Measurements from ENCODE around the gene TTC23.
"Not testable (repeated sequence)": the region's sequence is repeated elsewhere in the genome, so short reads cannot be mapped to it uniquely, and the experiment has no call there.

Gene TTC23

DNA sequence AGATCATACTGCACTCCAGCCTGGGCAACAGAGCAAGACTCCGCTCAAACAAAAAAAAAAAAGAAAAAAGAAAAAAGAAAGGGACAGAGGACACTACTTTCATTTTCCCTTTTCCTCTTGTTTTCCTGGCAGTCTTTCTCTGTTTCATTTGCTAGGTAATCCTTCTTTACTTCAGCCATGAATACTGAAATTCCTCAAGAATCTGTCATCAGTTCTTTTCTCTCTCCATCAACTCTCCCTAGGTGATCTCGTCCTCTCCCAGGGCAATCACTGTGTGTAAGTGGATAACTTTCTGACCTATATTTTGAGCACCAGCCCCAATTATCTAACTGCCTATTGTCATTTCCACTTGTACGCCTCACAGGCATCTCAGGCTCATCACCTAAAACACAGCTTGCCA, 51.5 kb downstream of the TTC23 start:
- no peak for DNase-seq (ENCODE audit: low spot score in 2 of 2)

DNA sequence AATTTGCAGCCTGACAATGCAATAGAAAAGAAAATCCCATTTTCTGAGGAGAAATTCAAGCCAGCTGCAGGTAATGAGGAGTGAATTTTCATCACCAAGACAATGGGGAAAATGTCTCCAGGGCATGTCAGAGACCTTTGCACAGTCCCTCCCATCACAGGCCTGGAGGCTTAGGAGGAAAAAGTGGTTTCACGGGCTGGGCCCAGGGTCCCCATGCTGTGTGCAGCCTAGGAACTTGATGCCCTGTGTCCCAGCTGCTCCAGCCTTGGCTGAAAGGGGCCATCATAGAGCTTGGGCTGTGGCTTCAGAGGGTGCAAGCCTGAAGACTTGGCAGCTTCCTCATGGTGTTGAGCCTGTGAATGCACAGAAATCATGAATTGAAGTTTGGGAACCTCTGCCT, 57.2 kb downstream of the TTC23 start:
- not testable (repeated sequence) for H3K4me3 Mint-ChIP-seq; H3K27me3 Mint-ChIP-seq; DNase-seq (ENCODE audit: low spot score in 2 of 2); H3K36me3 Mint-ChIP-seq; H3K4me1 Mint-ChIP-seq; H3K9me3 Mint-ChIP-seq; ATAC-seq (ENCODE audit: low read depth); H3K27ac Mint-ChIP-seq

More for the DNA sequence above, 51.5 kb downstream of the TTC23 start:
- Mint-ChIP-seq H3K9me3 (peaks cover 1% of the 10 kb centered on the region), H3K4me1 (no peaks in the 10 kb centered on the region), H3K4me3 (no peak overlapping the region), H3K27ac (no peak overlapping the region), H3K27me3 (peaks cover 3% of the 10 kb centered on the region), H3K36me3 (no peaks in the 10 kb centered on the region)
- no peak for ATAC-seq (ENCODE audit: low read depth)

DNA sequence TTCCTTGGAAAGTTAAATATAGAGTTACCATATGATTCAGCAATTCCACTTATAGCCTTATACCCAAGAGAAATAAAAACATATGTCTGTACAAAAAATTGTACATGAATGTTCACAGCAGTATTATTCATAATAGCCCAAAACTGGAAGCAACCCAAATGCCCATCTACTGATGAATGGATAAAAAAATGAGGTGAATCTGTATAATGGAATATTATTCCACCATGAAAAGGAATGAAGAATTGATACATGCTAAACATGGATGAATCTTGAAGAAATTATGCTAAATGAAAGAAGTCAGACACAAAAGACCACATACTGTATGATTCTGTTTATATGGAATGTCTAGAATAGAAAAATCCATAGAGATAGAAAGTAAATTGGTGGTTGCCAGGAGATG, 61.4 kb downstream of the TTC23 start:
- H3K4me3 Mint-ChIP-seq = no peak overlapping the region

DNA sequence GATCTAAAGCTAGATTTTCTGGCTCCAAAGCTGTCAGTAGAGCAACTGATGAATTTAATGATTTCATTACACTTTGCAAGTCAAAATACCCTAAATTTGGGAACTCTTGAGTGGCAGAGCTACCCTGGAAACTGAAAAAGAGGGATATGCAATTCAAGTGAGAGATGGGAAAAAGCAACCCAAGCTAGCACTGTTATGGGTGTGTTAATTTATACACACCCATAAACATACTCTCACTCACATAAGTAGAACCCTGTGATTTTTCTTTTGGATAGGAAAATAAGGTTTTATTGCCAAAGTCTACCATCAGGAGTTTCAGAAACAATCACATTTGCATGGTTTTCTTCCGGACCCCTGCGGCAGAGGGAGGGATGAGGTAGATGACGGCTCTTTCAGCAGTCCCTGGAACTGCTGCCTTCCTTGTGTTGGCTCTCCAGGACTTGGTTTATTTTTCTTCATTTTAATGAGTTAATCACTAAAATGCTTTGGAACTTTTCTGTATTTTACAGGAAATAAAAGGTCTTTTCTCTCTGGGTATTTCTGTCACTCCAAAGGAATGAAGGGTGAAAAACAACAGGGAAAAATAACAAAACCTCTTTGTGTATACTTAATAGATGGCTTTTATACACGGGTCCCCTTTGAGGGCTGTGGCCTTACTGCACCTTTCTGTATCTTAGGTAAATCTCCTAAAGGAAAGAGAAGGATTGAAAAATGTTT, 63.8 kb downstream of the TTC23 start:
- Mint-ChIP-seq H3K4me3 (no peak overlapping the region), H3K27me3 (peaks cover 1% of the 10 kb centered on the region), H3K4me1 (no peaks in the 10 kb centered on the region), H3K9me3 (no peaks in the 10 kb centered on the region), H3K36me3 (no peaks in the 10 kb centered on the region), H3K27ac (no peak overlapping the region)
- ATAC-seq (ENCODE audit: low read depth) (no peak), DNase-seq (ENCODE audit: low spot score in 2 of 2) (no peak)

More for the DNA sequence above, 61.4 kb downstream of the TTC23 start:
- ATAC-seq (ENCODE audit: low read depth) (no peak), DNase-seq (ENCODE audit: low spot score in 2 of 2) (no peak)
- Mint-ChIP-seq H3K27me3 (no peaks in the 10 kb centered on the region), H3K27ac (no peak overlapping the region), H3K4me1 (no peaks in the 10 kb centered on the region), H3K9me3 (peaks cover 5% of the 10 kb centered on the region), H3K36me3 (peaks cover 5% of the 10 kb centered on the region)

DNA sequence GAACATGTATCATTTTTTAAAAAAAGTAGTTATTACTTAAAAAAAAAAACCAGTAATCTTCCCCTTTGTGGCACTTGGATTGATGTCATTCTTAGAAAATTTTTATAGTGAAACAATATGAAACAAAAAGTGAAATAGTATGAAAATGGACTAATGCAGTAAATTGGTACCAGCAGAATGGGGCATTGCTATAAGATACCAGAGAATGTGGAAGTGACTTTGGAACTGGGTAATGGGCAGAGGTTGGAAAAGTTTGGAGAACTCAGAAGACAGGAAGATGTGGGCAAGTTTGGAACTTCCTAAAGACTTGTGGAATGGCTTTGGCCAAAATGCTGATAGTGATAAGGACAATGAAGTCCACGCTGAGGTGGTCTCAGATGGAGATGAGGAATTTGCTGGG, 66.6 kb downstream of the TTC23 start:
- Mint-ChIP-seq H3K4me3 (no peak overlapping the region), H3K9me3 (no peaks in the 10 kb centered on the region), H3K27ac (no peak overlapping the region), H3K27me3 (peaks cover 1% of the 10 kb centered on the region), H3K4me1 (no peaks in the 10 kb centered on the region), H3K36me3 (no peaks in the 10 kb centered on the region)
- DNase-seq (ENCODE audit: low spot score in 2 of 2) = no peak
- ATAC-seq (ENCODE audit: low read depth) = no peak

DNA sequence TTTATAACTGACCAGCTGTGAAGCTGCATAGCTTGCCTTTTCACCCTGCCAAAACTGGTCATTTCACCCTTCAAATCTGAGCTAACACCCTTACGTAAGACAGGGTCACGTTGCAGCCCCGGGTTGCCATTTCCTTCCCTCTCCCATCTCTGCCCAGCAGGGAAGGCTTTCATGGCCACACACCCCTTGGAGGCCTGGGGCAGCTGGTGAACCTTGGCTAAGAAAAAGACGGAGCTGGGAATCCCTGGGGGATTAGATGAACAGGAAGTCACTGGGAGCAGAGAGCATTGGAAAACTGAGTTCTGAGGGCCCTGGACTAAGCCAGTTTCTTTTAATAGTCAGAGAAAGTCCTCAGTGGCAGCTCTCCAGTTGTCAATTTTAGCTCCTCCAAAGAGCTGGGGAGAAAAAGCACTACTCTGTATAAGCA, 67.8 kb downstream of the TTC23 start:
- DNase-seq (ENCODE audit: low spot score in 2 of 2) = no peak
- no peak overlapping the region for H3K27ac Mint-ChIP-seq
- H3K9me3 Mint-ChIP-seq = no peaks in the 10 kb centered on the region
- H3K4me1 Mint-ChIP-seq = no peaks in the 10 kb centered on the region
- ATAC-seq (ENCODE audit: low read depth) = no peak
- no peak overlapping the region for H3K4me3 Mint-ChIP-seq
- H3K27me3 Mint-ChIP-seq = peaks cover 1% of the 10 kb centered on the region
- no peaks in the 10 kb centered on the region for H3K36me3 Mint-ChIP-seq

DNA sequence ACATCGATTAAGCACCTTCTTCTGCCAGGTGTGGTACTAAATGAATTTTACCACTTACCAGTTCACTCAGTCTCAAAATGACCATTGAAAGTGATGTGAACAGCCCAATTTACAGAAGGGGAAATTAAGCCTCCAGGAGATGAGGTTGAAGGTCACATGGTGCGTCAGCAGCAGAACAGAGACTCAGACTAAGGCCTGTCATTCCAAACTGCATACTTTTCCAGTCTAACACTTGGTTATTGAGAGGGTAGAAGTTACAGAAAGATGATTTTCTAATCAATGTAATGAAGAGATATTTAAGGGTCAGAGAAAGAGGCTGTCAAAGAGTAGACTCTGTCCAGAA, 68.4 kb downstream of the TTC23 start:
- H3K4me3 Mint-ChIP-seq = no peak overlapping the region
- H3K27me3 Mint-ChIP-seq = peaks cover 1% of the 10 kb centered on the region
- no peaks in the 10 kb centered on the region for H3K9me3 Mint-ChIP-seq
- H3K36me3 Mint-ChIP-seq = no peaks in the 10 kb centered on the region
- no peaks in the 10 kb centered on the region for H3K4me1 Mint-ChIP-seq
- ATAC-seq (ENCODE audit: low read depth) (no peak), DNase-seq (ENCODE audit: low spot score in 2 of 2) (no peak)
- H3K27ac Mint-ChIP-seq = no peak overlapping the region

DNA sequence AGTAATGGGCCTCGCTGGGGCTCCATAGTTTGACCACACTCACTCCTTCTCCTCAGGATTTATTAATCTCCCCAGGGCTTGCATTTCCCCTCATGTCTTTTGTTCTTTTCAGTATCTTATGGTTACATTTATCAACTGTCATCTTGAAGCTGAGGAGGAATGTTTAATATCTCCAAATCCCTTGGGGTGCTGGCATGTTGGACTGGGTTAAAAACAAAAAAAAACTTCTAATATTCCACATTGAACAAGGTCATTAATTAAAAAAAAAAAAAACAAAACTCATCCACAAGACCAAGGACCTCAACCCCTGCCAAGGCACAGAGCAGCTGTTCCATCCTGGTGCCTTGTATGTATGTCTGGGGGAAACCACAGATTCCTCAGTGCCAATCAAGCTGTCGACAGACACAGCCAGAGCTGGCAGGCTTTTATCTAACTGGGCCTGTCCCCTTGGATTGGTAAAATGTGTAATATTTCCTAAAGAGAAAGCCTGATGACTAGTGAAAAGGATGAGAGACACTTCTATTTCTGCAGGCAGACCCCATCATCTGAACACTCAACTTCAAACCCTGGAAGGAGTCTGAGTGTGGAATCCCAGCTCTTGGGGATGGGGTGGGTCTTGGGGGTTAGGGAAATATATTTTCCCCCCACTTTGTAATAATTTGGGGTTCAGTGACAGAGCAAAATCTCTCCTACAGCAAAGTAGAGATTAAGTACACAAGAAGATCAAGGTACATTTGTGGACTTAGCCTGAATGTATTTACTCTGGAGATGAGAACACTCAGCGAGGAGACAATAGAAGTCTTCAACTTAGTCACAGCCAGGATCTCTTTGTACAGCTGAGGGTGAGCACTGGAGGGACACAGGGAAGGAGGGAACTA, 69.1 kb downstream of the TTC23 start:
- ATAC-seq (ENCODE audit: low read depth) = no peak
- Mint-ChIP-seq H3K4me1 (no peaks in the 10 kb centered on the region), H3K27ac (no peak overlapping the region), H3K4me3 (no peak overlapping the region), H3K27me3 (peaks cover 1% of the 10 kb centered on the region), H3K9me3 (no peaks in the 10 kb centered on the region), H3K36me3 (no peaks in the 10 kb centered on the region)
- no peak for DNase-seq (ENCODE audit: low spot score in 2 of 2)

DNA sequence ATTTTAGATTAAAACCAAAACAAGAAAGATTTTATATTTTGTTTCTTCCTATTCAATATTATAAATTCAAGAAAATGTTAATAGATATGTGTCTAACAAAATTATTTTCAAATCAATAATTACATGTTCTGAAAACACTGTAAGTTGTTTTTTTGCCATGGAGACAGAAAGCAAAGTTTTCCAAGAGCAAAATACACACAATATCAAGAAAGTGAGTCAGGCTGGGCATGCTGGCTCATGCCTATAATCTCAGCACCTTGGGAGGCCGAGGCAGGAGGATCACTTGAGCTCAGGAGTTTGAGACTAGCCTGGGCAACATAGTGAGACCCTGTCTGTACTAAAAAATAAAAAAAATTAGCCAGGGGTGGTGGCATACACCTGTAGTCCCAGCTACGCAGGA, 71.7 kb downstream of the TTC23 start:
- no peak overlapping the region for H3K27ac Mint-ChIP-seq
- DNase-seq (ENCODE audit: low spot score in 2 of 2) (no peak), ATAC-seq (ENCODE audit: low read depth) (no peak)
- H3K9me3 Mint-ChIP-seq = no peaks in the 10 kb centered on the region
- no peaks in the 10 kb centered on the region for H3K4me1 Mint-ChIP-seq
- H3K4me3 Mint-ChIP-seq = no peak overlapping the region
- H3K27me3 Mint-ChIP-seq = peaks cover 1% of the 10 kb centered on the region
- H3K36me3 Mint-ChIP-seq = no peaks in the 10 kb centered on the region

DNA sequence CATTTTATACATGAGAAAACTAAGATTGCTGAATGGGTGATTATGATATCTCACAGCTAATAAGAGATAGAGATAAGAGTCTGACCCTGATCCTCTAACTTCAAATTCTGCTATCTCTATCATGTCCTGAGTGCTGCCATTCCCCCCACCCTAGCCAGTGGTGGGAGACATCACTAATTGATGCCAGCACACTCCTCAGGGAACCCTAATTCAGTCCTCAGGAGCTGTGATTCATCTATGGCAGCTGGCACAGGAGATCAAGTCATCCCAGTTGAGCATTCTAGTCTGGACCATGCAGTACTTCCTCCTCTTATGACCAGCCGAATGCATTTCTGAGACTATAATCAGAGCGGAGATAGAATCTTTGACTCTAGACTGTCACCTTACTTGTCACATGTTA, 72.6 kb downstream of the TTC23 start:
- Mint-ChIP-seq H3K36me3 (no peaks in the 10 kb centered on the region), H3K27me3 (peaks cover 1% of the 10 kb centered on the region), H3K4me1 (no peaks in the 10 kb centered on the region), H3K9me3 (no peaks in the 10 kb centered on the region), H3K27ac (no peak overlapping the region), H3K4me3 (no peak overlapping the region)
- ATAC-seq (ENCODE audit: low read depth) = no peak
- no peak for DNase-seq (ENCODE audit: low spot score in 2 of 2)

DNA sequence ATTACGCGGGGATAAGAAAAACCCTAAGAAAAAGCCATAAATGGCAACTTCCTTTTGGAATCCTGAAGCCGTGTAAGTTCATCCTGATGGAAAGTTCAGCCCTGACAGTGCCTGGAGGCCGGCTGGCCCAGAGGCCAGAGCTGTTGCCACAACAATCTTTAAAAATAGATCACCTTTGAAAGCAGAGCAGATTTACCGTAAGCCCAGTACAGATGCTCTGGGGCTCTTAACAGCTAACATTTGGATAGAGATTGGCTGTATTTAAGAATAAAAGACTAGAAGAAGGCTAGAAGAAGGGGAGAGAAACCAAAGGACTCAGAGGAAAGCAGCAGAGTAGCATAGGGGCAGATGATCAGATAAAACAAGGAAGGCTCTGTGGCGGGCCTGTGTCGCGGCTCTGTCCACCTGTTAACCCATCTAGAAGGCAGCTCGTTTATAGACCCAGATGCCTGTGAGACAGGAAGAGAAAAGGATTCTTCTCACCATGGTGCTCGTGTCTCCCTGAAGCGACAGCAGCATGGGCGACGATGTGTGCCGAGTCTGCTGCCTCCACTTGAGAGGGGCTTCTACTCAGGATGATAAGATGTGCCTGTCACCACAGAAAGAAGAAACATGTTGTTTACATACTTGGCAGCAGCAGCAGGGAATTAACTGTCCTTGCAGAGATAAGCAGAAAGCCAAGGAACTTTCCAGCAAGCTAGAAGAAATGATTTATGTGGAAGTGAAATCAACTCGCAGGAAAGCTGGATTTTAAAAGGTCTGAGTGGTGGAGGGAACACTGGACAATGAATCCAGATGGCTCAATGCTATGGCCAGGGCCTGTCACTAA, 74.6 kb downstream of the TTC23 start:
- H3K27ac Mint-ChIP-seq = no peak overlapping the region
- DNase-seq (ENCODE audit: low spot score in 2 of 2) = no peak
- no peaks in the 10 kb centered on the region for H3K27me3 Mint-ChIP-seq
- H3K4me1 Mint-ChIP-seq = no peaks in the 10 kb centered on the region
- no peaks in the 10 kb centered on the region for H3K36me3 Mint-ChIP-seq
- no peak for ATAC-seq (ENCODE audit: low read depth)
- H3K4me3 Mint-ChIP-seq = no peak overlapping the region
- no peaks in the 10 kb centered on the region for H3K9me3 Mint-ChIP-seq

DNA sequence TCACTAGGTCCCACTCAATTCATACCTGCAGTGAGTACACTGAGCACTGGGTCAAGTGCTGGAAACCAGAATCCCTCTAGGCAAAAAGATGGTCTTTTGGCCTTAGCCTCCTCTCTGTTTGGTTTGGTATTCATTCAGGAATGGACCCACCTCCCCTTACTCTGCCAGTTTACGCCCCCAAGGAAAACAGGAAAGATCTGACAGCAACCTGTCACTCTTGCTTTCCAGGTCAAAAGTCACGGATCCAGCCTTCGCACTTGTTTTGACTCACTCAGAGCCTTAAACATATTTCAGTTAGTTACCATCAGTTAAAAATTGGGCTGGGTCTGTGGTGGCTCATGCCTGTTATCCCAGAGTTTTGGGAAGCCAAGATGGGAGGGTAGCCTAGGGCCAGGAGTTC, 76.4 kb downstream of the TTC23 start:
- DNase-seq (ENCODE audit: low spot score in 2 of 2) = no peak

DNA sequence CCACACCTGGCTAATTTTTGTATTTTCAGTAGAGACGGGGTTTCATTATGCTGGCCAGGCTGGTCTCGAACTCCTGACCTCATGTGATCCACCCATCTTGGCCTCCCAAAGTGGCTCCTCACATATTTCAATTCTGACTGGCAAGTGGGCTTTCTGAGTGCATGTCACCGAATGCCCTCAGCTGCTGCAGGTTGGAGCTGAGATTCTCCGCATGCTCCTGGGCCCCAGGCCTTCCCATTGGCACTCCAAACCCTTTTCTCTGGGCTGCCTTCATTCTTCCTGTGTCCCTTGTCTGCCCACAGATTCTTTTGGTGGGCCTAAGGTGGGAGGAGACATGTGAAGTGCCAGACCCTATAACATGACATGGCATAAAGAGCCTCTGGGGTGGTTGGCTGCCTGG, 77.2 kb downstream of the TTC23 start:
- Mint-ChIP-seq H3K9me3 (no peaks in the 10 kb centered on the region), H3K4me1 (peaks cover 14% of the 10 kb centered on the region), H3K4me3 (no peak overlapping the region), H3K27me3 (no peaks in the 10 kb centered on the region), H3K36me3 (no peaks in the 10 kb centered on the region), H3K27ac (no peak overlapping the region)
- ATAC-seq (ENCODE audit: low read depth) = no peak
- no peak for DNase-seq (ENCODE audit: low spot score in 2 of 2)

More for the DNA sequence above, 76.4 kb downstream of the TTC23 start:
- Mint-ChIP-seq H3K27me3 (no peaks in the 10 kb centered on the region), H3K36me3 (no peaks in the 10 kb centered on the region), H3K9me3 (no peaks in the 10 kb centered on the region), H3K4me1 (peaks cover 9% of the 10 kb centered on the region), H3K4me3 (no peak overlapping the region), H3K27ac (no peak overlapping the region)
- no peak for ATAC-seq (ENCODE audit: low read depth)

DNA sequence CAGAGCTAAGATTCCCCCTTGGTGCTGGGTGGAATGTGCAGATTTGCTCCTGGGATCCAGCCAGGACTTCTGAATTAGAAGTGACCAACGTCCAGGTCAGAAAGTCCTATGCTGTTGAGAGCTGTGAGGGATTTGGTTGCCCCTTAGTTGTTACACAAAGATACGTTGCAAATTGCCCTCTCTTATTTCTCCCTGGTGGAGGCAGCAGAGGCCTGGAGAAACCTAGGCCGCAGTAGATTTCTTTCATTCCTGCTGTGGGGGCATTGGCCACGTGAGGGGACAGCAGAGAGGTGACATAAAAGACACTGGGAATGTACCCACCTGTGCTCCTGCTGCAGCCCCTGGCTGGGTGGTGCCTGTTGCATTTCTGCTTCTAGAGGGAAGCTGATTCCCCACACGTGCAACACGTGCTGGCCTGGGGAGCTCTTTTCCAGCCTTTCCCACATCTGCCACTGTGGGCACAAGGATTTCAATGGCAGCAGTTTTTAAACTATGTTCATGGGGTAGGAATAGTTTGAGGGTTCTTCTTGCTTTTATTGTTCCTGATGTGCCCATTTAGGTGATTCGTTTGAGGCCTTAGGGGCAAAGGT, 78.8 kb downstream of the TTC23 start:
- ATAC-seq (ENCODE audit: low read depth) = no peak
- no peaks in the 10 kb centered on the region for H3K36me3 Mint-ChIP-seq

More for the DNA sequence above, 78.8 kb downstream of the TTC23 start:
- H3K4me3 Mint-ChIP-seq = no peak overlapping the region
- no peaks in the 10 kb centered on the region for H3K9me3 Mint-ChIP-seq
- H3K27ac Mint-ChIP-seq = no peak overlapping the region
- peaks cover 14% of the 10 kb centered on the region for H3K4me1 Mint-ChIP-seq
- no peaks in the 10 kb centered on the region for H3K27me3 Mint-ChIP-seq
- no peak for DNase-seq (ENCODE audit: low spot score in 2 of 2)
